Measurements from ENCODE around the gene ERO1B. TPM values are rescaled to one million over a fixed set of nuclear protein-coding genes. Genes with fewer than 3 reads are reported as not detected.

The ERO1B gene
- total RNA-seq, 4 donors from 2014 or later, result 4.6 to 15.7 (median 8.5) TPM

- intact Hi-C loops (cut with DNase I; ENCODE audit: low total_unique reads), result no loop called here
These were observed 106.0 kb downstream of the ERO1B start for GRCh38 chr1:236175642-236176336.

GRCh38 chr1:236173174-236173767 is 108.5 kb downstream of the ERO1B start:
- no peaks in the 10 kb centered on the region for H3K36me3 ChIP-seq
- in situ Hi-C loops (cut with MboI; ENCODE audit: low pct_ligation_motif_present in 1 of 4, low pct_unique_long_range_greater_than_20kb in 1 of 4, low sequenced_read_pairs in 3 of 4), result no loop called here
- no peaks in the 10 kb centered on the region for H3K27me3 ChIP-seq
- H3K9me3 ChIP-seq, result no peaks in the 10 kb centered on the region
- H3K4me3 ChIP-seq, result no peak overlapping the region
- no peak overlapping the region for H3K27ac ChIP-seq
- intact Hi-C loops (cut with DNase I; ENCODE audit: low total_unique reads), result no loop called here
- DNase-seq, result no peak
- TF ChIP-seq POLR2AphosphoS5 (IDR thresholded peaks at IDR 0.05) (no peak), POLR2A (IDR thresholded peaks at IDR 0.05) (no peak), EP300 (IDR thresholded peaks at IDR 0.05; ENCODE audit: low read depth) (no peak), CTCF (IDR thresholded peaks at IDR 0.05) (no peak)
- H3K4me1 ChIP-seq, result peaks cover 0 to 3% (median 0%) of the 10 kb centered on the region in 4 donors
- 82 to 85% methylated on average over 4 to 5 of the region's 5 CpGs for WGBS, 2 donors (ENCODE audit: low coverage in 1 of 2)

More at GRCh38 chr1:236175642-236176336, 106.0 kb downstream of the ERO1B start:
- H3K4me1 ChIP-seq, result peaks cover 0 to 3% (median 0%) of the 10 kb centered on the region in 4 donors
- no peak overlapping the region for H3K27ac ChIP-seq
- peaks cover 0 to 4% (median 0%) of the 10 kb centered on the region in 4 donors for H3K36me3 ChIP-seq
- 87% methylated on average over 7 to 12 of the region's 12 CpGs for WGBS, 2 donors (ENCODE audit: low coverage in 1 of 2)
- H3K27me3 ChIP-seq, result no peaks in the 10 kb centered on the region
- H3K4me3 ChIP-seq, result no peak overlapping the region
- DNase-seq, result no peak
- in situ Hi-C loops (cut with MboI; ENCODE audit: low pct_ligation_motif_present in 1 of 4, low pct_unique_long_range_greater_than_20kb in 1 of 4, low sequenced_read_pairs in 3 of 4), result no loop called here
- TF ChIP-seq EP300 (IDR thresholded peaks at IDR 0.05; ENCODE audit: low read depth) (no peak), POLR2A (IDR thresholded peaks at IDR 0.05) (no peak), POLR2AphosphoS5 (IDR thresholded peaks at IDR 0.05) (no peak)
- H3K9me3 ChIP-seq, result no peaks in the 10 kb centered on the region

- H3K36me3 ChIP-seq, result no peaks in the 10 kb centered on the region
- in situ Hi-C loops (cut with MboI; ENCODE audit: low pct_ligation_motif_present in 1 of 4, low pct_unique_long_range_greater_than_20kb in 1 of 4, low sequenced_read_pairs in 3 of 4) (no loop called here), intact Hi-C loops (cut with DNase I; ENCODE audit: low total_unique reads) (no loop called here)
These were observed 109.6 kb downstream of the ERO1B start for GRCh38 chr1:236172041-236172579.

GRCh38 chr1:236168716-236169429 is 112.9 kb downstream of the ERO1B start:
- Histone ChIP-seq H3K4me3 (no peak overlapping the region), H3K4me1 (no peaks in the 10 kb centered on the region), H3K27ac (no peak overlapping the region), H3K27me3 (no peaks in the 10 kb centered on the region), H3K9me3 (no peaks in the 10 kb centered on the region), H3K36me3 (no peaks in the 10 kb centered on the region)
- in situ Hi-C loops (cut with MboI; ENCODE audit: low pct_ligation_motif_present in 1 of 4, low pct_unique_long_range_greater_than_20kb in 1 of 4, low sequenced_read_pairs in 3 of 4) (no loop called here), intact Hi-C loops (cut with DNase I; ENCODE audit: low total_unique reads) (no loop called here)
- TF ChIP-seq CTCF (IDR thresholded peaks at IDR 0.05) (peak in 3 of 5 experiments; percentile 29 to 46 (median 42)), POLR2A (IDR thresholded peaks at IDR 0.05) (no peak)
- DNase-seq, result no peak
- 74 to 100% methylated on average over 1 to 9 of the region's 10 CpGs for WGBS, 2 donors (ENCODE audit: low coverage in 1 of 2)

More at GRCh38 chr1:236172041-236172579, 109.6 kb downstream of the ERO1B start:
- H3K27me3 ChIP-seq, result no peaks in the 10 kb centered on the region
- H3K27ac ChIP-seq, result no peak overlapping the region
- no peak for DNase-seq
- H3K4me1 ChIP-seq, result peaks cover 0 to 3% (median 0%) of the 10 kb centered on the region in 4 donors
- no peak overlapping the region for H3K4me3 ChIP-seq
- no peaks in the 10 kb centered on the region for H3K9me3 ChIP-seq
- TF ChIP-seq POLR2A (IDR thresholded peaks at IDR 0.05) (no peak), CTCF (IDR thresholded peaks at IDR 0.05) (no peak), EP300 (IDR thresholded peaks at IDR 0.05; ENCODE audit: low read depth) (no peak), POLR2AphosphoS5 (IDR thresholded peaks at IDR 0.05) (no peak)
